ENCODE measurements around the gene OSTM1. TPM values are rescaled to one million over a fixed set of nuclear protein-coding genes. Genes with fewer than 3 reads are reported as not detected.

Gene OSTM1
- total and polyA plus RNA-seq, 2 of the 8 experiments (the other 6 are each of a cell fraction or from before 2014, with no cell fraction given), result 17.7 to 26.1 TPM

- POLR2A ChIA-PET (ENCODE audit: partially characterized antibody), result interaction anchor here (1.1 to 1.8 kb wide), 3 partner anchors 41 to 59 kb away, joined by 4 to 7 read pairs (median 5); no protein-coding TSS in a partner anchor
- Histone ChIP-seq H4K20me1 (replicated peaks in 1 of 2; ENCODE audit: control insufficient read depth in 1 of 2, insufficient read depth in 2 of 2, low read length in 2 of 2) (peaks cover 3 to 16% of the 10 kb centered on the region in 2 experiments), H2BK15ac (ENCODE audit: low read length) (0 out of 2 replicates have a peak overlapping the region, but pooled peaks have one; percentile 37), H3K56ac (replicated peaks; ENCODE audit: insufficient read length, low read depth, low read length) (no peak overlapping the region), H4K5ac (ENCODE audit: insufficient read length, low read depth, low read length) (no peak overlapping the region), H4K8ac (ENCODE audit: extremely low read depth, insufficient read depth, low read length) (no peak overlapping the region), H3K79me2 (ENCODE audit: control insufficient read depth in 1 of 2, insufficient read depth in 2 of 2, low read length in 2 of 2) (no peaks in the 10 kb centered on the region), H3K18ac (ENCODE audit: extremely low read depth, low read length) (peak overlapping the region; percentile 60), H3K9me3 (ENCODE audit: insufficient read depth in 2 of 2, low read depth in 1 of 2, low read length in 1 of 2) (no peaks in the 10 kb centered on the region), H3K23ac (ENCODE audit: insufficient read length) (no peak overlapping the region), H3K36me3 (ENCODE audit: control insufficient read depth in 2 of 4, insufficient read depth in 4 of 4, low read length in 3 of 4) (peaks cover 0 to 5% (median 0%) of the 10 kb centered on the region in 4 experiments; a peak in 1 of 8 replicates), H3K9ac (replicated peaks in 1 of 4; ENCODE audit: extremely low read depth in 1 of 4, low read depth in 3 of 4, low read length in 3 of 4) (no peak overlapping the region), H3K4me2 (ENCODE audit: insufficient read depth in 1 of 2, low read depth in 2 of 2, low read length in 2 of 2) (peak overlapping the region; percentile 78 to 89), H3K27me3 (replicated peaks in 1 of 4; ENCODE audit: control insufficient read depth in 3 of 4, extremely low read depth in 1 of 4, insufficient read depth in 3 of 4, low read length in 3 of 4) (peaks cover 59 to 82% (median 78%) of the 10 kb centered on the region in 4 experiments), H2AFZ (ENCODE audit: low read length) (no peak overlapping the region), H2BK20ac (ENCODE audit: low read length) (0 out of 2 replicates have a peak overlapping the region, but pooled peaks have one; percentile 48), H2AK5ac (ENCODE audit: low read depth, low read length) (no peak overlapping the region), H3K79me1 (ENCODE audit: low read depth, low read length) (no peaks in the 10 kb centered on the region), H4K91ac (replicated peaks; ENCODE audit: insufficient read length, low read length) (no peak overlapping the region), H2BK5ac (ENCODE audit: low read depth, low read length) (no peak overlapping the region), H3K4ac (replicated peaks; ENCODE audit: insufficient read length, low read depth, low read length) (no peak overlapping the region), H3K23me2 (ENCODE audit: low read depth, low read length) (peaks cover 14% of the 10 kb centered on the region), H3K4me3 (ENCODE audit: extremely low read depth in 1 of 4, insufficient read depth in 2 of 4, low read depth in 3 of 4, low read length in 4 of 4) (peak overlapping the region; percentile 15 to 57 (median 18); a peak in 6 of 8 replicates), H3K27ac (ENCODE audit: low read depth, low read length) (no peak overlapping the region), H2BK12ac (ENCODE audit: low read depth, low read length) (peak overlapping the region; percentile 70), H3K4me1 (replicated peaks in 1 of 4; ENCODE audit: control insufficient read depth in 3 of 4, insufficient read depth in 4 of 4, low read length in 3 of 4) (peaks cover 0 to 32% (median 22%) of the 10 kb centered on the region in 4 experiments; a peak in 5 of 7 replicates), H2BK120ac (replicated peaks; ENCODE audit: low read depth, low read length) (no peak overlapping the region), H3K14ac (ENCODE audit: insufficient read length) (no peak overlapping the region)
- WGBS, 2 experiments (ENCODE audit: extremely low coverage in 1 of 2, insufficient coverage in 1 of 2, insufficient read length in 1 of 2, insufficient replicate concordance in 2 of 2, low coverage in 1 of 2, low lambda C conversion rate in 2 of 2, missing lambda C conversion rate in 1 of 2), result 3% methylated on average over 49 of the region's 50 CpGs; no CpG with 5 or more reads in 1 of the 2 experiments
- FAIRE-seq (no peak), DNase-seq (ENCODE audit: low read depth in 1 of 2, low spot score in 2 of 2) (peak in 1 of 2 experiments; percentile 79)
- CTCF ChIA-PET (ENCODE audit: partially characterized antibody), result interaction anchor here (0.6 to 6.8 kb wide), 22 partner anchors 9 to 965 kb away, joined by 3 to 85 read pairs (median 4); partner anchors contain the start of gene NR2E1
- TF ChIP-seq KDM1A (IDR thresholded peaks at IDR 0.05; ENCODE audit: borderline replicate concordance, low read length) (no peak), RNF2 (IDR thresholded peaks at IDR 0.05; ENCODE audit: borderline replicate concordance, low read depth, low read length, missing control alignments, poor library complexity, severe bottlenecking) (peak; percentile 87), RBBP5 (IDR thresholded peaks at IDR 0.05; ENCODE audit: borderline replicate concordance, low read depth, low read length) (no peak), BCL11A (IDR thresholded peaks at IDR 0.05; ENCODE audit: low read depth in 2 of 2, low read length in 2 of 2) (no peak), KDM4A (IDR thresholded peaks at IDR 0.05; ENCODE audit: low read depth, low read length, severe bottlenecking) (peak; percentile 21), RAD21 (IDR thresholded peaks at IDR 0.05 in 1 of 2, conservative IDR thresholded peaks at IDR 0.05 in 1 of 2; ENCODE audit: low read depth in 2 of 2, low read length in 2 of 2) (peak in 1 of 2 experiments; percentile 29; a peak in 1 of 4 replicates), RXRA (IDR thresholded peaks at IDR 0.05; ENCODE audit: insufficient read depth, low read depth, low read length) (no peak), SUZ12 (IDR thresholded peaks at IDR 0.05; ENCODE audit: low read length) (peak; percentile 93), BRCA1 (IDR thresholded peaks at IDR 0.05; ENCODE audit: low read depth, low read length) (no peak), CREB1 (IDR thresholded peaks at IDR 0.05) (peak; percentile 18; the same call in 1 of the 2 replicates)
These were observed 40.5 kb upstream of the OSTM1 start for GRCh38 chr6:108114841-108115597.
